GM12864 (cell line): ENCODE measurements around the gene SPATA24.
"Not testable (repeated sequence)": the region's sequence is repeated elsewhere in the genome, so short reads cannot be mapped to it uniquely, and the experiment has no call there.

ENCODE experiments used
- DNase-seq: peaks from one replicate; pipeline ENCODE4 v3.0.0-alpha.2; 2011; ENCODE audit warnings: low read depth
- H3K4me3 ChIP-seq: 2 replicates; pipeline ENCODE4 v1.5.1; 2011; ENCODE audit warnings: mild to moderate bottlenecking, low read depth, low read length, control low read depth
- CTCF ChIP-seq: IDR thresholded peaks from 2 replicates; pipeline ENCODE4 v1.5.1; 2011; ENCODE audit warnings: low read depth, mild to moderate bottlenecking, moderate library complexity, low read length, control low read depth, inconsistent platforms; ENCODE audit errors: missing control alignments

SPATA24 gene

DNA sequence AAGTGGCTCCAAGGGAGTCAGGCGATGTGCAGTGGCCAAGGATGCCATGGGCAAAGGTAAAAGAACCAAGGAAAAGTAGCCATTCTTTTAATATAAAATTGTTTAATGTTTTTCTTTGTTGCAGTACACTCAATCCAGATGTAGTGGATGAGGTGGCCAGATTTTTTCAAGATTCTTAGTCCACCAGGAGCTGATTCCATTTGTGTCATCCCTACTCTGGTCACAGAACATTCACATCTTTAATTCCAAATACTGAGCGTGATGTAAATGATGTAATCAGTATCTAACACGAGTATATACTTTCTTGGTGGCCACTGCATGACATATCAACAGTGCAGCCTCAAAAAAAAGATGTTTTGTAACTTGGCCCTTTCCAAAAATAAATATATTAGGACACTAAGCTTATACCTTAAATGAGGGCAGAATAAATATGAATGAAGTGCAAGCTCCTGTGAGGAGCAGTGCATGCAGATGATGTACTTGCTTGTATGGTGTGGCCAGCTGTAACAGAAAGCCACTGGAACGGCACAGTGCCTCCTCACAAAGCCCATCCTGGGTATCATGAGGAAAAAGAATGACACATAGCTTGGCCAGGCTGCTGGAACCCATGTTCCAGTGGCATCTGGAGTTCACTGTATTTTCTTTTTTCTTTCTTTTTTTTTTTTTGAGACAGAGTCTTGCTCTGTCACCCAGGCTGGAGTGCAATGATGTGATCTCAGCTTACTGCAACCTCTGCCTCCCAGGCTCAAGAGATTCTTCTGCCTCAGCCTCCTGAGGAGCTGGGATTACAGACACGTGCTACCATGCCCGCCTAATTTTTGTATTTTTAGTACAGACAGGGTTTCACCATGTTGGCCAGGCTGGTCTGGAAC, 6.5 kb upstream of the SPATA24 start:
- no peak for DNase-seq
- H3K4me3 ChIP-seq: no peak overlapping the region
- TF ChIP-seq CTCF: no peak

GRCh38 chr5:139409116-139409515, 5.2 kb upstream of the SPATA24 start:
- not testable (repeated sequence) for DNase-seq, H3K4me3 ChIP-seq

DNA sequence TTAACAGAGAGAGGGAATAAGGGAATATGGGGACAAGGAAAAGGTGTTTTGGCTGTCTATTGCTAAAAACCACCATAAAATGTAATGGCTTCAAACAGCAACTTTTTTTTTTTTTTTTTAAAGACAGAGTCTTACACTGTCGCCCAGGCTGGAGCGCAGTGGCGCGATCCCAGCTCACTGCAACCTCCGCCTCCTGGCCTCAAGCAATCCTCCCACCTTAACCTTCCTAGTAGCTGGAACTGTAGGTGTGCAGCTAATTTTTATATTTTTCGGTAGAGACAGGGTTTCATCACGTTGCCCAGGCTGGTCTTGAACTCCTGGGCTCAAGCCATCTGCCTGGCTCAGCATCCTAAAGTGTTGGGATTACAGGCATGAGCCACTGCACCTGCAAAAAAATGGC, 4.3 kb upstream of the SPATA24 start:
- no peak for TF ChIP-seq CTCF
- DNase-seq: no peak
- no peak overlapping the region for H3K4me3 ChIP-seq

GRCh38 chr5:139407517-139407916, 3.6 kb upstream of the SPATA24 start:
- TF ChIP-seq CTCF: no peak

DNA sequence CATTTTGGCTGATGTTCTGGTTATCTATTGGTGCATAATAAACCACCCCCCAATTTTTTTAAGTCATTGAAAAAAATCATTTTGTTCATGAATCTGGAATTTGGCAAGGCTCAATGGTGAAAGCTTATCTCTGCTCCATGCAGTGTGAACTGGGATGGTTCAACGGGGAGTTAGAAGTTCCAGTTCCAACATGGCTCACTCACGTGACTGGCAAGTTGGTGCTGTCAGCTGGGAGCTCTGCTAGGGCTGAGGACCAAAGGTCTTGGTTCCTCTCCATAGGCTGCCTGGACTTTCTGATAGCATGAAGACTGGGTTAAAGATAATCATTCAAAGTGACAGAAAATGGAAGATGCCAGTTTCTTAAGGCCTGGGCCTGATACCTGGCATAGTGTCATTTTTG, 3.1 kb upstream of the SPATA24 start:
- no peak for TF ChIP-seq CTCF
- no peak for DNase-seq
- no peak overlapping the region for H3K4me3 ChIP-seq

More at GRCh38 chr5:139407517-139407916, 3.6 kb upstream of the SPATA24 start:
- H3K4me3 ChIP-seq: no peak overlapping the region
- DNase-seq: no peak

- no peak for TF ChIP-seq CTCF
- DNase-seq: no peak
- H3K4me3 ChIP-seq: peak overlapping the region; percentile 68; the same call in 1 of the 2 replicates
Measured at GRCh38 chr5:139404484-139404840, 573 bp upstream of the SPATA24 start.

DNA sequence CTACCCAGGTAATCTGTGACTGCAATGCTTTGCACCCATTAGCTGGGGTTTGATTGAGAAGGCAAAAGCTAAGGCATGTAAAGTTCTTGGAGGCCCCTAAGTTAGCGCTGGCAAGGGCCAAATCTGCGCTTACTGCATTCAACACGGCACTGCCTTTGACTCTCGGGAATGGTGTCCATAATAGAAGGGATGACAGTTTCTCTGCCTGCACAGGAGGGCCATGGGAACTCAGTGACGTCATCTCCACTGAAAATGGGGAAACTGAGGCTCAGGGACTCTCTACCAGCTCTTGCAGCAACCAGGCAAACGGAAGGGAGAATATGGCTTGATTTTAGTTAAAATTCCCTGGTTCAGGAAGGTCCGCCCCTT, 487 bp downstream of the SPATA24 start:
- H3K4me3 ChIP-seq: peak overlapping the region; percentile 68
- TF ChIP-seq CTCF: no peak
- no peak for DNase-seq
